WTC11 (cell line): ENCODE measurements around the gene TIMM10B. TPM values are rescaled to one million over a fixed set of nuclear protein-coding genes. Genes with fewer than 3 reads are reported as not detected.

ENCODE experiments used
- ATAC-seq: fragments of 200-7000 bp; cut with Tn5 transposase; 2 replicates; pipeline ENCODE4 v1.10.0; 2021; ENCODE audit warnings: mild to moderate bottlenecking, moderate library complexity
- CTCF ChIA-PET: fragments of 300-600 bp; sonication (Branson Sonifier 250); formaldehyde crosslinking; loops from one replicate; lab custom pipeline; 2021; ENCODE audit warnings: antibody characterized with exemption; lab: Charles Lee
- POLR2A ChIA-PET: fragments of 350-600 bp; sonication (Branson Sonifier 250); formaldehyde crosslinking; loops from one replicate; lab custom pipeline; 2021; ENCODE audit warnings: antibody characterized with exemption; lab: Charles Lee
- DNase-seq: peaks from one replicate; pipeline ENCODE4 v3.0.0; 2021; ENCODE audit warnings: low spot score
- H3K27ac Mint-ChIP-seq: 2 replicates; pipeline ENCODE4 v1.8.0; 2021; ENCODE audit warnings: mixed read lengths
- H3K27me3 Mint-ChIP-seq: 2 replicates; pipeline ENCODE4 v1.8.0; 2021; ENCODE audit warnings: low read depth, mild to moderate bottlenecking, moderate library complexity, mixed read lengths
- H3K36me3 Mint-ChIP-seq: 2 replicates; pipeline ENCODE4 v1.8.0; 2021; ENCODE audit warnings: mixed read lengths
- H3K4me1 Mint-ChIP-seq: 2 replicates; pipeline ENCODE4 v1.8.0; 2022; ENCODE audit warnings: mixed read lengths
- H3K4me3 Mint-ChIP-seq: 2 replicates; pipeline ENCODE4 v1.8.0; 2021; ENCODE audit warnings: mild to moderate bottlenecking, moderate library complexity, mixed read lengths
- H3K9me3 Mint-ChIP-seq: 2 replicates; pipeline ENCODE4 v1.8.0; 2021; ENCODE audit warnings: mixed read lengths
- ELF4 ChIP-seq: sonication (generic); formaldehyde crosslinking; IDR thresholded peaks from 2 replicates; pipeline ENCODE4 v1.8.1; 2022; ENCODE audit warnings: low read depth, mild to moderate bottlenecking, moderate library complexity, missing genetic modification reagents
- ETV6 ChIP-seq: sonication (generic); formaldehyde crosslinking; IDR thresholded peaks from 2 replicates; pipeline ENCODE4 v1.8.1; 2022; ENCODE audit warnings: mild to moderate bottlenecking, missing genetic modification reagents
- FOXJ3 ChIP-seq: sonication (generic); formaldehyde crosslinking; IDR thresholded peaks from 2 replicates; pipeline ENCODE4 v1.9.0; 2021; ENCODE audit warnings: missing genetic modification reagents, mild to moderate bottlenecking, borderline replicate concordance
- KAT7 ChIP-seq: sonication (generic); formaldehyde crosslinking; IDR thresholded peaks from 2 replicates; pipeline ENCODE4 v1.8.1; 2023; ENCODE audit warnings: missing genetic modification reagents, mild to moderate bottlenecking, borderline replicate concordance
- MXD4 ChIP-seq: fragments of 250-450 bp; sonication (Bioruptor Pico); IDR thresholded peaks from 2 replicates; pipeline ENCODE4 v1.8.0; 2021; ENCODE audit warnings: mild to moderate bottlenecking, moderate library complexity, borderline replicate concordance
- NFYB ChIP-seq: sonication (generic); formaldehyde crosslinking; conservative IDR thresholded peaks from 2 replicates; pipeline ENCODE4 v1.8.0; 2022; ENCODE audit warnings: low read depth, missing genetic modification reagents
- NR2C2 ChIP-seq: sonication (generic); formaldehyde crosslinking; IDR thresholded peaks from 2 replicates; pipeline ENCODE4 v1.8.0; 2022; ENCODE audit warnings: mild to moderate bottlenecking, missing genetic modification reagents
- PRRX2 ChIP-seq: fragments of 250-450 bp; sonication (Bioruptor Pico); IDR thresholded peaks from 2 replicates; pipeline ENCODE4 v1.8.0; 2021; ENCODE audit warnings: mild to moderate bottlenecking
- SP1 ChIP-seq: sonication (generic); formaldehyde crosslinking; conservative IDR thresholded peaks from 2 replicates; pipeline ENCODE4 v1.8.1; 2022; ENCODE audit warnings: missing genetic modification reagents
- TEAD4 ChIP-seq: sonication (generic); formaldehyde crosslinking; IDR thresholded peaks from 2 replicates; pipeline ENCODE4 v1.8.0; 2022; ENCODE audit warnings: mild to moderate bottlenecking, missing genetic modification reagents
- ZNF121 ChIP-seq: sonication (generic); formaldehyde crosslinking; IDR thresholded peaks from 2 replicates; pipeline ENCODE4 v1.8.0; 2023; ENCODE audit warnings: missing genetic modification reagents
- ZNF396 ChIP-seq: fragments of 250-450 bp; sonication (Bioruptor Pico); IDR thresholded peaks from 2 replicates; pipeline ENCODE4 v1.8.0; 2021; ENCODE audit warnings: mild to moderate bottlenecking, moderate library complexity, borderline replicate concordance
- total RNA-seq: library from RNA; stranded (reverse); gene quantifications from 3 replicates; pipeline ENCODE4 v1.2.3, GENCODE V29; 2021
- TF ChIP-seq, protein P1 (sequence below): sonication (generic); formaldehyde crosslinking; IDR thresholded peaks from 2 replicates; pipeline ENCODE4 v1.8.1; 2023; ENCODE audit warnings: mild to moderate bottlenecking, missing genetic modification reagents
- TF ChIP-seq, protein P2 (sequence below): sonication (generic); formaldehyde crosslinking; IDR thresholded peaks from 2 replicates; pipeline ENCODE4 v1.8.1; 2022; ENCODE audit warnings: missing genetic modification reagents, borderline replicate concordance
- TF ChIP-seq, protein P3 (sequence below): sonication (generic); formaldehyde crosslinking; conservative IDR thresholded peaks from 2 replicates; pipeline ENCODE4 v1.8.1; 2022; ENCODE audit warnings: mild to moderate bottlenecking, missing genetic modification reagents
- TF ChIP-seq, protein P4 (sequence below): sonication (generic); formaldehyde crosslinking; IDR thresholded peaks from 2 replicates; pipeline ENCODE4 v1.8.0; 2022; ENCODE audit warnings: mild to moderate bottlenecking, missing genetic modification reagents

Gene TIMM10B
- total RNA-seq, 1 experiment from 2014 or later: 35.8 TPM

DNA sequence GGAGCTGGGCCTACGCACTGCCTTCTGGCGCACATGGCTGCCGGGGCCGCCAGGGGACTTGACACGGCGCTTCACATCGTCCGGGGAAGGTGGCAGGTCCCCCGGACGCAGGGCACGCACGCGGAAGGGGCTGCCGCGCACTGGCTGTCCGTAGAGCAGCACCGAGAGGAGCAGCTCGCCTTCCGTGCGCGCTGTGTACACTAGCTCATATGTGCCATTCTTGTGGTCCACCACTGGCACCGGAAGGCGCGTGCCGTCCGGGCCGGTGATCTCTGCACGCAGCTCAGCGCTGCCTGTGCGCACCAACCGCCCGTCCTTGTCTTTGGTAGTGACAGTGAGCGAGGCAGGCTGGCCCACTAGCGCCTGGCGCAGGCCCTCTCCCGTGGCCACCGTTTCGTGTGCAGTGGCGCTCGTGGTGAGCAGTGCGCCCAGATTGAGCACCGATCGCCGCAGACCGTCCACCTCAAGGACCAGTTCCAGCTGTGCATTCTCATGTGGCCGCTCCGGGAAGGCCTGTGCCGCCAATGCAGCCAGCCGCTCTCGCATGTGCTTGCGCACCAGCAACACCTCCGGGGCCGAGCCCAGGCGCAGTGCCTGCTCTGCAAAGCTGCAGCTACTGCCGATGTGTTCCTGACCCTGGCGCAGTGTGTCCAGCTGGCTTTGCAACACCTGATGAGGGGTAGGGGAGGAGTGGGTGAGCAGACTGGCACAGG, 24.8 kb upstream of the TIMM10B start:
- no peaks in the 10 kb centered on the region for H3K9me3 Mint-ChIP-seq
- ChIA-PET CTCF (interaction anchor here (1.0 to 6.0 kb wide), 4 partner anchors 13 to 103 kb away, joined by 3 to 42 read pairs (median 4); no protein-coding TSS in a partner anchor), POLR2A (no interaction called here)
- no peaks in the 10 kb centered on the region for H3K27me3 Mint-ChIP-seq
- DNase-seq (no peak), ATAC-seq (no peak)
- no peak overlapping the region for H3K4me3 Mint-ChIP-seq
- TF ChIP-seq MXD4 (no peak), NFYB (CRISPR knock-in tag) (no peak), ZNF396 (CRISPR knock-in tag) (no peak), FOXJ3 (CRISPR knock-in tag) (no peak), NR2C2 (CRISPR knock-in tag) (no peak), ELF4 (CRISPR knock-in tag) (no peak), ZNF121 (CRISPR knock-in tag) (no peak)
- TF ChIP-seq, protein P1, sequence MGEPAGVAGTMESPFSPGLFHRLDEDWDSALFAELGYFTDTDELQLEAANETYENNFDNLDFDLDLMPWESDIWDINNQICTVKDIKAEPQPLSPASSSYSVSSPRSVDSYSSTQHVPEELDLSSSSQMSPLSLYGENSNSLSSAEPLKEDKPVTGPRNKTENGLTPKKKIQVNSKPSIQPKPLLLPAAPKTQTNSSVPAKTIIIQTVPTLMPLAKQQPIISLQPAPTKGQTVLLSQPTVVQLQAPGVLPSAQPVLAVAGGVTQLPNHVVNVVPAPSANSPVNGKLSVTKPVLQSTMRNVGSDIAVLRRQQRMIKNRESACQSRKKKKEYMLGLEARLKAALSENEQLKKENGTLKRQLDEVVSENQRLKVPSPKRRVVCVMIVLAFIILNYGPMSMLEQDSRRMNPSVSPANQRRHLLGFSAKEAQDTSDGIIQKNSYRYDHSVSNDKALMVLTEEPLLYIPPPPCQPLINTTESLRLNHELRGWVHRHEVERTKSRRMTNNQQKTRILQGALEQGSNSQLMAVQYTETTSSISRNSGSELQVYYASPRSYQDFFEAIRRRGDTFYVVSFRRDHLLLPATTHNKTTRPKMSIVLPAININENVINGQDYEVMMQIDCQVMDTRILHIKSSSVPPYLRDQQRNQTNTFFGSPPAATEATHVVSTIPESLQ: no peak
- no peak overlapping the region for H3K27ac Mint-ChIP-seq
- H3K36me3 Mint-ChIP-seq: peaks cover 2% of the 10 kb centered on the region; the same call in 1 of the 2 replicates
- H3K4me1 Mint-ChIP-seq: no peaks in the 10 kb centered on the region

DNA sequence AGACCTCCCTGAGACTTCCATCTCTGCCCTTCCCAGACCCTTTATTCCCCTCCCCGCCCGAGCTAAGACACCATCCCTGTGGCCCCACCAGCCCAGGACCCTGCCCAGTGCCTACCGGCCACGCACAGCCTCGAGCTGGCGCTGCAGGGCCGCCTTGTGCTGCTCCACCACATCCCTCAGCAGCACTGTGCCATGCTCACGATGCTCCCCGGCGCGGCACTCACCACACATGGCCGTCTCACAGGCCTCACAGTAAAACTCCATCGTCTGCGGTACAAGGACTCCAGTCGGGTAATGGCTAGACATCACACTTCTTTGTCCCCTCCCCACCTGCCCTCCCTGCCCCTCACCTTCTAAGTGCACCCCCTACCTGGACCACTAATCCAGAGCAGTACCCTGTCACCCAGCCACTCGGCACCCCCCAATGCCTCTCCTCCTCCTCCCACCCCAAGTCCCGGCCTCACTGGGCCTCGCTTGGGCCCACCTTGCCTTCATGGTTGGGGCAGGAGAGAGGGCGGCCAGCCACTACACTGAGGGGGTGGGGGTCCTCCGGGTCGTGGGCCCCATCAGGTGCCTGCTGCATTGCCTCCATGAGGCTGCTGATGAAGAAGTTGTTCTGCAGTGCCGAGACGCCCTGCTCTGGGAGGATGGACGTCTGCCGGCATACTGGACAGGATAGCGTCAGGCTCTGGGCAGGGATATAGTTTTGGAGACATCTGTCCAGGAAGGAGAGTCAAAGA, 23.6 kb upstream of the TIMM10B start:
- H3K27ac Mint-ChIP-seq: no peak overlapping the region
- DNase-seq: no peak
- TF ChIP-seq KAT7 (no peak), TEAD4 (CRISPR knock-in tag) (no peak), NFYB (CRISPR knock-in tag) (no peak), SP1 (no peak), PRRX2 (CRISPR knock-in tag) (no peak), ETV6 (no peak), ELF4 (CRISPR knock-in tag) (no peak)
- TF ChIP-seq, protein P2, sequence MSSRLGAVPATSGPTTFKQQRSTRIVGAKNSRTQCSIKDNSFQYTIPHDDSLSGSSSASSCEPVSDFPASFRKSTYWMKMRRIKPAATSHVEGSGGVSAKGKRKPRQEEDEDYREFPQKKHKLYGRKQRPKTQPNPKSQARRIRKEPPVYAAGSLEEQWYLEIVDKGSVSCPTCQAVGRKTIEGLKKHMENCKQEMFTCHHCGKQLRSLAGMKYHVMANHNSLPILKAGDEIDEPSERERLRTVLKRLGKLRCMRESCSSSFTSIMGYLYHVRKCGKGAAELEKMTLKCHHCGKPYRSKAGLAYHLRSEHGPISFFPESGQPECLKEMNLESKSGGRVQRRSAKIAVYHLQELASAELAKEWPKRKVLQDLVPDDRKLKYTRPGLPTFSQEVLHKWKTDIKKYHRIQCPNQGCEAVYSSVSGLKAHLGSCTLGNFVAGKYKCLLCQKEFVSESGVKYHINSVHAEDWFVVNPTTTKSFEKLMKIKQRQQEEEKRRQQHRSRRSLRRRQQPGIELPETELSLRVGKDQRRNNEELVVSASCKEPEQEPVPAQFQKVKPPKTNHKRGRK: no peak
- TF ChIP-seq, protein P3, sequence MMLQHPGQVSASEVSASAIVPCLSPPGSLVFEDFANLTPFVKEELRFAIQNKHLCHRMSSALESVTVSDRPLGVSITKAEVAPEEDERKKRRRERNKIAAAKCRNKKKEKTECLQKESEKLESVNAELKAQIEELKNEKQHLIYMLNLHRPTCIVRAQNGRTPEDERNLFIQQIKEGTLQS: no peak
- TF ChIP-seq, protein P4, sequence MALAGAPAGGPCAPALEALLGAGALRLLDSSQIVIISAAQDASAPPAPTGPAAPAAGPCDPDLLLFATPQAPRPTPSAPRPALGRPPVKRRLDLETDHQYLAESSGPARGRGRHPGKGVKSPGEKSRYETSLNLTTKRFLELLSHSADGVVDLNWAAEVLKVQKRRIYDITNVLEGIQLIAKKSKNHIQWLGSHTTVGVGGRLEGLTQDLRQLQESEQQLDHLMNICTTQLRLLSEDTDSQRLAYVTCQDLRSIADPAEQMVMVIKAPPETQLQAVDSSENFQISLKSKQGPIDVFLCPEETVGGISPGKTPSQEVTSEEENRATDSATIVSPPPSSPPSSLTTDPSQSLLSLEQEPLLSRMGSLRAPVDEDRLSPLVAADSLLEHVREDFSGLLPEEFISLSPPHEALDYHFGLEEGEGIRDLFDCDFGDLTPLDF (CRISPR knock-in tag): no peak
- H3K27me3 Mint-ChIP-seq: no peaks in the 10 kb centered on the region
- CTCF ChIA-PET: interaction anchor here (6.0 kb wide), 1 partner anchor 14 kb away, joined by 42 read pairs; no protein-coding TSS in a partner anchor
- no peak overlapping the region for H3K4me3 Mint-ChIP-seq
- ATAC-seq: no peak
- POLR2A ChIA-PET: no interaction called here
- H3K9me3 Mint-ChIP-seq: no peaks in the 10 kb centered on the region
- H3K36me3 Mint-ChIP-seq: peaks cover 2% of the 10 kb centered on the region; the same call in 1 of the 2 replicates
- no peaks in the 10 kb centered on the region for H3K4me1 Mint-ChIP-seq
